OCI-LY7 (cell line): ENCODE measurements around the gene GIMAP2. TPM values are rescaled to one million over a fixed set of nuclear protein-coding genes. Genes with fewer than 3 reads are reported as not detected.
"Not testable (repeated sequence)": the region's sequence is repeated elsewhere in the genome, so short reads cannot be mapped to it uniquely, and the experiment has no call there.

Experiments used
- BruUV-seq: library from RNA; stranded (reverse); fragments of 400-500 nt; replicated peaks from 2 replicates; lab custom pipeline; 2021; lab: Mats Ljungman, UMichigan
- CTCF ChIA-PET: fragments of 300-600 bp; sonication (Branson Sonifier 250); formaldehyde crosslinking; loops from one replicate; lab custom pipeline; 2022; ENCODE audit warnings: antibody characterized with exemption; ENCODE audit not compliant: unreplicated experiment; lab: Charles Lee
- POLR2A ChIA-PET: fragments of 300-600 bp; sonication (Branson Sonifier 250); formaldehyde crosslinking; loops from one replicate; lab custom pipeline; 2022; ENCODE audit warnings: antibody characterized with exemption; lab: Charles Lee
- DNase-seq: peaks from one replicate; pipeline ENCODE4 v3.0.0-alpha.2; 2015; ENCODE audit warnings: low spot score
- H2AFZ ChIP-seq: fragments of 200-600 bp; sonication (generic), shearing (Covaris generic); 2 replicates; pipeline ENCODE4 v1.6.1; 2014; ENCODE audit warnings: mild to moderate bottlenecking, antibody characterized with exemption, low read length, moderate library complexity
- H3K27ac ChIP-seq: fragments of 200-600 bp; sonication (generic); 2 replicates; pipeline ENCODE4 v1.5.1; 2014; ENCODE audit warnings: mixed run types, low read depth, mild to moderate bottlenecking, moderate library complexity, low read length, inconsistent platforms; ENCODE audit not compliant: poor library complexity, severe bottlenecking
- H3K36me3 ChIP-seq: fragments of 200-600 bp; sonication (generic); 2 replicates; pipeline ENCODE4 v1.6.1; 2014; ENCODE audit warnings: mild to moderate bottlenecking, antibody characterized with exemption, low read length, moderate library complexity, mixed read lengths; ENCODE audit not compliant: insufficient read depth
- H3K4me1 ChIP-seq: fragments of 200-600 bp; sonication (generic); 2 replicates; pipeline ENCODE4 v1.5.1; 2014; ENCODE audit warnings: mild to moderate bottlenecking, low read length; ENCODE audit not compliant: insufficient read depth, poor library complexity, severe bottlenecking
- H3K4me2 ChIP-seq: fragments of 200-600 bp; sonication (generic); 2 replicates; pipeline ENCODE4 v1.6.1; 2014; ENCODE audit warnings: mild to moderate bottlenecking, low read length
- H3K4me3 ChIP-seq: fragments of 200-600 bp; sonication (generic); 2 replicates; pipeline ENCODE4 v1.5.1; 2014; ENCODE audit warnings: mild to moderate bottlenecking, low read depth, low read length; ENCODE audit not compliant: poor library complexity, severe bottlenecking
- H3K79me2 ChIP-seq: fragments of 200-600 bp; sonication (generic); 2 replicates; pipeline ENCODE4 v1.6.1; 2016; ENCODE audit warnings: low read depth, mild to moderate bottlenecking, low read length, moderate library complexity, mixed read lengths; ENCODE audit not compliant: insufficient read depth
- H3K9me2 ChIP-seq: fragments of 200-600 bp; sonication (generic); 2 replicates; pipeline ENCODE4 v1.6.1; 2016; ENCODE audit warnings: mild to moderate bottlenecking, low read length, mixed read lengths; ENCODE audit not compliant: insufficient read depth
- H3K9me3 ChIP-seq: fragments of 200-600 bp; sonication (generic); 2 replicates; pipeline ENCODE4 v1.6.1; 2014; ENCODE audit warnings: mild to moderate bottlenecking, mixed run types, low read length, mixed read lengths
- H4K20me1 ChIP-seq: fragments of 200-600 bp; sonication (generic); 2 replicates; pipeline ENCODE4 v1.6.1; 2014; ENCODE audit warnings: mild to moderate bottlenecking, antibody characterized with exemption, low read length, moderate library complexity, mixed read lengths; ENCODE audit not compliant: insufficient read depth
- EZH2phosphoT487 ChIP-seq: fragments of 200-600 bp; sonication (generic); IDR thresholded peaks from 2 replicates; pipeline ENCODE4 v1.6.1; 2018; ENCODE audit warnings: low read depth, borderline replicate concordance, mild to moderate bottlenecking, mixed run types, antibody characterized with exemption, low read length, moderate library complexity, mixed read lengths
- intact Hi-C: fragments of 100-400 bp; cut with micrococcal nuclease; formaldehyde crosslinking; loops from one replicate; pipeline ENCODE4 v1.10.0; 2022; ENCODE audit not compliant: unreplicated experiment
- total RNA-seq, 2 experiments: library from RNA; depleted of rRNA in 1 of 2; stranded (reverse); fragments of >200 nt in 1 of 2; shearing (Covaris generic) in 1 of 2; gene quantifications; 2 replicates each; pipeline ENCODE4 v1.2.3, GENCODE V29; 2014 to 2022
- TF ChIP-seq, protein P1 (sequence below): fragments of 200-600 bp; sonication (generic); conservative IDR thresholded peaks from 2 replicates; pipeline ENCODE4 v1.5.1; 2014; ENCODE audit warnings: mild to moderate bottlenecking, antibody characterized with exemption, low read length, moderate library complexity, mixed read lengths

Gene GIMAP2
- total RNA-seq, 2 experiments from 2014 or later = not detected

DNA sequence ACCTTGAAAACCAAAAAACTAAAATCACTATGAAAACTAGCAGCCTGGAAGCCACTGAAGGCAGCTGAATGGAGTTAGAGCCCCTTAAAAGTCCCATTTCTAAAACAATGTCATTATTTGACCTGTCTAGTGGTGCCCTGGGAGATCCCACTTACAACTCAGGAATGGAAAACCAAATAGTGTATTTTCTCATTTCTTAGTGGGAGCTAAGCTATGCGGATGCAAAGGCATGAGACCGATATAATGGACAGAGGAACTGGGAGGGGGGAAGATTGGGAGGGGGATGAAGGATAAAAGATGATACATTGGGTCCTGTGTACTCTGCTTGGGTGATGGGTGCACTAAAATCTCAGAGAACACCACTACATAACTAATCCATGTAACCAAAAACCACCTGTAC lies 9.8 kb upstream of the GIMAP2 start:
- no peaks in the 10 kb centered on the region for H3K4me1 ChIP-seq
- CTCF ChIA-PET = no interaction called here
- no peaks in the 10 kb centered on the region for H3K79me2 ChIP-seq
- H3K4me2 ChIP-seq = no peak overlapping the region
- intact Hi-C loops = no loop called here
- H3K36me3 ChIP-seq = no peaks in the 10 kb centered on the region
- POLR2A ChIA-PET = no interaction called here
- no TSS peak for BruUV-seq
- TF ChIP-seq, protein P1, sequence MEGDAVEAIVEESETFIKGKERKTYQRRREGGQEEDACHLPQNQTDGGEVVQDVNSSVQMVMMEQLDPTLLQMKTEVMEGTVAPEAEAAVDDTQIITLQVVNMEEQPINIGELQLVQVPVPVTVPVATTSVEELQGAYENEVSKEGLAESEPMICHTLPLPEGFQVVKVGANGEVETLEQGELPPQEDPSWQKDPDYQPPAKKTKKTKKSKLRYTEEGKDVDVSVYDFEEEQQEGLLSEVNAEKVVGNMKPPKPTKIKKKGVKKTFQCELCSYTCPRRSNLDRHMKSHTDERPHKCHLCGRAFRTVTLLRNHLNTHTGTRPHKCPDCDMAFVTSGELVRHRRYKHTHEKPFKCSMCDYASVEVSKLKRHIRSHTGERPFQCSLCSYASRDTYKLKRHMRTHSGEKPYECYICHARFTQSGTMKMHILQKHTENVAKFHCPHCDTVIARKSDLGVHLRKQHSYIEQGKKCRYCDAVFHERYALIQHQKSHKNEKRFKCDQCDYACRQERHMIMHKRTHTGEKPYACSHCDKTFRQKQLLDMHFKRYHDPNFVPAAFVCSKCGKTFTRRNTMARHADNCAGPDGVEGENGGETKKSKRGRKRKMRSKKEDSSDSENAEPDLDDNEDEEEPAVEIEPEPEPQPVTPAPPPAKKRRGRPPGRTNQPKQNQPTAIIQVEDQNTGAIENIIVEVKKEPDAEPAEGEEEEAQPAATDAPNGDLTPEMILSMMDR = no peak
- no peak for TF ChIP-seq EZH2phosphoT487
- H3K9me2 ChIP-seq = no peaks in the 10 kb centered on the region
- no peaks in the 10 kb centered on the region for H4K20me1 ChIP-seq
- no peak overlapping the region for H3K27ac ChIP-seq
- no peak overlapping the region for H3K4me3 ChIP-seq
- H3K9me3 ChIP-seq = no peaks in the 10 kb centered on the region
- DNase-seq = no peak
- no peak overlapping the region for H2AFZ ChIP-seq

DNA sequence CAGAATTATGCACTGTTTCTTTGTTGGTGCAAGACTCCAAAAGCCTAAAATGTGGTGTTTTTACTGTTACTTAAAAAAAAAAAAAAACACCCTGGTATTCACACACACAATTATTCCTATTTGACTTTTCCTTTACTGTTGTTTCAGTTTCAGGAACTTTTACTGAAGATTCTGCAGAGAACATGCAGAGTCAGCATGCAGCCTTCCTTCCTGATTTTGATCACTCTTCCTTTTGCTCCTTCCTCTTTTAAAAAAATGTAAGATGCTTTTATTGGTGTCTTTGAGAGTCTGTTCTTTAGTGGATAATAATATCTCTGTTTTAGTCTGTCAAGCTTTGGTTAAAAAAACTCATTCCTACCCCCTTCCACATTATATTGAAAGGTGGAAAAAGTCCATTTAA lies 9.2 kb upstream of the GIMAP2 start:
- H3K4me1 ChIP-seq, H3K27ac ChIP-seq: not testable (repeated sequence)

DNA sequence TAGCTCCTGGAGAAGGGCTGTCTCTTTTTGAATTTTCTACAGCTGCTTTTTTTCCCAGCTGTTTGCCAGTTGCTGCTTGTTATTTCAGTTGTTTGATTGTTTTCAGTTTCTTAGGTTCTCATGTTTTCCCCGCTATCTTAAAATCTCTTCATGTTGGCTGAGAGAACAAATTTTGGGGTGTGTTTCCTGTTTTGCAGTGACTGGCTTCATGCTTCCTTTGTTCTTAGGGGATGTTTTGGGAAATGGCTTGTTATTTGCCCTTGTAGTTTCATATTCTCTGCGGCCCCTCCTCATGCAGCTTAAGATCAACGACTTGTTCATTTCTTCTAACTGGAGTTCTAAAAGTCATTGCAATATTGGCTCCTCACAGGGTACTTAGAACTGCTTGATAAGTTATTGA lies 8.7 kb upstream of the GIMAP2 start:
- DNase-seq, H3K4me3 ChIP-seq, H3K9me2 ChIP-seq, H3K36me3 ChIP-seq, H4K20me1 ChIP-seq, BruUV-seq, H3K79me2 ChIP-seq, intact Hi-C loops, H3K27ac ChIP-seq, CTCF ChIA-PET, H2AFZ ChIP-seq, H3K4me2 ChIP-seq, H3K4me1 ChIP-seq, H3K9me3 ChIP-seq, POLR2A ChIA-PET: not testable (repeated sequence)

More for the DNA sequence above, 9.2 kb upstream of the GIMAP2 start:
- H4K20me1 ChIP-seq, H3K79me2 ChIP-seq, H3K9me2 ChIP-seq, H3K36me3 ChIP-seq, BruUV-seq, intact Hi-C loops, H3K4me3 ChIP-seq, H3K9me3 ChIP-seq, H3K4me2 ChIP-seq, H2AFZ ChIP-seq, POLR2A ChIA-PET, DNase-seq, CTCF ChIA-PET: not testable (repeated sequence)

DNA sequence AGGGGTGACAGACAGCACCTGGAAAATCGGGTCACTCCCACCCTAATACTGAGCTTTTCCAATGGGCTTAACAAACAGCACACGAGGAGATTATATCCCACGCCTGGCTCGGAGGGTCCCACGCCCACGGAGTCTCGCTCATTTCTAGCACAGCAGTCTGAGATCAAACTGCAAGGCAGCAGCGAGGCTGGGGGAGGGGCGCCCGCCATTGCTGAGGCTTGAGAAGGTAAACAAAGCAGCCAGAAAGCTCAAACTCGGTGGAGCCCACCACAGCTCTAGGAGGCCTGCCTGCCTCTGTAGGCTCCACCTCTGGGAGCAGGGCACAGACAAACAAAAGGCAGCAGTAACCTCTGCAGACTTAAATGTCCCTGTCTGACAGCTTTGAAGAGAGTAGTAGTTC lies 6.9 kb upstream of the GIMAP2 start:
- BruUV-seq, H3K4me3 ChIP-seq, H3K9me2 ChIP-seq, H3K4me1 ChIP-seq, CTCF ChIA-PET, H2AFZ ChIP-seq, H3K4me2 ChIP-seq, H4K20me1 ChIP-seq, intact Hi-C loops, H3K36me3 ChIP-seq, H3K9me3 ChIP-seq, DNase-seq, H3K27ac ChIP-seq, POLR2A ChIA-PET, H3K79me2 ChIP-seq: not testable (repeated sequence)

DNA sequence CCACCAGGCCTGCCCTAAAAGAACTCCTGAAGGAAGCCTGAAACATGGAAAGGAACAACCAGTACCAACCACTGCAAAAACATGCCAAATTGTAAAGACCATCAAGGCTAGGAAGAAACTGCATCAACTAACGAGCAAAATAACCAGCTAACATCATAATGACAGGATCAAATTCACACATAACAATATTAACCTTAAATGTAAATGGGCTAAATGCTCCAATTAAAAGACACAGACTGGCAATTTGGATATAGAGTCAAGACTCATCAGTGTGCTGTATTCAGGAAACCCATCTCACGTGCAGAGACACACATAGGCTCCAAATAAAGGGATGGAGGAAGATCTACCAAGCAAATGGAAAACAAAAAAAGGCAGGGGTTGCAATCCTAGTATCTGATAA lies 5.1 kb upstream of the GIMAP2 start:
- H2AFZ ChIP-seq, H3K27ac ChIP-seq, intact Hi-C loops, H3K4me2 ChIP-seq, H3K9me3 ChIP-seq, H3K79me2 ChIP-seq, H3K36me3 ChIP-seq, H3K4me1 ChIP-seq, BruUV-seq, CTCF ChIA-PET, H4K20me1 ChIP-seq, DNase-seq, H3K9me2 ChIP-seq, H3K4me3 ChIP-seq: not testable (repeated sequence)
- POLR2A ChIA-PET = interaction anchor here (0.7 kb wide), 2 partner anchors 100 to 1057 kb away, joined by 4 to 5 read pairs; no protein-coding TSS in a partner anchor
